Astrocyte (in vitro differentiated cells and primary cell): ENCODE results near the gene MOSMO.

ENCODE experiments used
- EZH2 ChIP-seq: IDR thresholded peaks from 2 replicates; pipeline ENCODE4 v1.6.1; 2012; ENCODE audit warnings: mild to moderate bottlenecking, low read length, inconsistent platforms; ENCODE audit not compliant: insufficient read depth
- TF ChIP-seq, protein P1 (sequence below): IDR thresholded peaks from 2 replicates; pipeline ENCODE4 v1.5.1; 2011; ENCODE audit warnings: low read depth, mild to moderate bottlenecking, inconsistent platforms, low read length, moderate library complexity; ENCODE audit not compliant: insufficient read depth

DNA sequence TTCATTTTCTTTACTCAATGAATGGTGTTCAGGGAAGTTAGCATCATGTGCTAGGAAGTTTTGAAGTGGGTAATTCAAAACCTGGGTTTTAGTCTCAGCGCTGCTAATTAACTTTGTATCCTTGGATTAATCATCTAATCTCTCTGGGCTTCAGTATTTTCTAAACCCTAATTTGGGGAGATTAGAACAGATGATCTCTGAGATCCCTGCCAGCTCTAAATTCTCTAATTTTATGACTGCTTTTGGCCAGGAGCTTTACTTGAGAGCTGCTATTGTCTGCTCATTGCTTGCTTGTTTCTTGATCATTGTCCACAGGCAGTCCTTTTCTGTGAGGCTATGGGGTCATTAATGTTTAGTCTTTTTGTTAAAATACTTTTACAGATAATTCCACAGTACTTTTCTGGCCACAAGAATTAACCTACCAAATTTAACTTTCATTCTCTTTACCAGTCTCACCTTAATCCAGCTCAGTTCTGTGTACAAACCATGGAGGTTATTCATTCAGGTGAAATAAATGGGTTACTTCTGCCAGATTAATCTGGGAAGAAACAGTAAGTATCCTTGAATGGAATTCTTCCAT lies 56.1 kb downstream of the MOSMO start:
- TF ChIP-seq, protein P1, sequence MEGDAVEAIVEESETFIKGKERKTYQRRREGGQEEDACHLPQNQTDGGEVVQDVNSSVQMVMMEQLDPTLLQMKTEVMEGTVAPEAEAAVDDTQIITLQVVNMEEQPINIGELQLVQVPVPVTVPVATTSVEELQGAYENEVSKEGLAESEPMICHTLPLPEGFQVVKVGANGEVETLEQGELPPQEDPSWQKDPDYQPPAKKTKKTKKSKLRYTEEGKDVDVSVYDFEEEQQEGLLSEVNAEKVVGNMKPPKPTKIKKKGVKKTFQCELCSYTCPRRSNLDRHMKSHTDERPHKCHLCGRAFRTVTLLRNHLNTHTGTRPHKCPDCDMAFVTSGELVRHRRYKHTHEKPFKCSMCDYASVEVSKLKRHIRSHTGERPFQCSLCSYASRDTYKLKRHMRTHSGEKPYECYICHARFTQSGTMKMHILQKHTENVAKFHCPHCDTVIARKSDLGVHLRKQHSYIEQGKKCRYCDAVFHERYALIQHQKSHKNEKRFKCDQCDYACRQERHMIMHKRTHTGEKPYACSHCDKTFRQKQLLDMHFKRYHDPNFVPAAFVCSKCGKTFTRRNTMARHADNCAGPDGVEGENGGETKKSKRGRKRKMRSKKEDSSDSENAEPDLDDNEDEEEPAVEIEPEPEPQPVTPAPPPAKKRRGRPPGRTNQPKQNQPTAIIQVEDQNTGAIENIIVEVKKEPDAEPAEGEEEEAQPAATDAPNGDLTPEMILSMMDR, result no peak
- TF ChIP-seq EZH2, result no peak
